ENCODE results near the gene DACH1.

DNA sequence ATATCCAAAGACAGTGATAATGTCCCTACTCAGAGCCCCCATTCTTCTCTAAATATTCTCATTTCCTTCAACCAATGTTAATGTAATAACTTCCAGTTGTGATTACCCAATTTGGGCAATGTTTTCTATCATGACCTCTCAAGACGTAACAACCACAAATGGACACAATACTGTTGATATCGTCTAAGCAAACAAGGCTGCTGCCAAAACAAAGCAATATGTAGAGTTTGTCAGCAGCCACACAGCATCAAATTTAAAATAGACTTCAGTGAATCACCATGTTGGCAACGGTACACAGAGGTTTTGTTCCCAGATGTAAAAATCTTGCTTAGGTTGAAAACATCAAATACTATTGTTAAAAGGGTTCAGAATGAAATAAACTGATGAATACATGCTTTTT is 205.1 kb downstream of the DACH1 start:
- TF ChIP-seq EZH2 (IDR thresholded peaks at IDR 0.05; ENCODE audit: insufficient read depth, low read length) = no peak
- TF ChIP-seq, protein P1, sequence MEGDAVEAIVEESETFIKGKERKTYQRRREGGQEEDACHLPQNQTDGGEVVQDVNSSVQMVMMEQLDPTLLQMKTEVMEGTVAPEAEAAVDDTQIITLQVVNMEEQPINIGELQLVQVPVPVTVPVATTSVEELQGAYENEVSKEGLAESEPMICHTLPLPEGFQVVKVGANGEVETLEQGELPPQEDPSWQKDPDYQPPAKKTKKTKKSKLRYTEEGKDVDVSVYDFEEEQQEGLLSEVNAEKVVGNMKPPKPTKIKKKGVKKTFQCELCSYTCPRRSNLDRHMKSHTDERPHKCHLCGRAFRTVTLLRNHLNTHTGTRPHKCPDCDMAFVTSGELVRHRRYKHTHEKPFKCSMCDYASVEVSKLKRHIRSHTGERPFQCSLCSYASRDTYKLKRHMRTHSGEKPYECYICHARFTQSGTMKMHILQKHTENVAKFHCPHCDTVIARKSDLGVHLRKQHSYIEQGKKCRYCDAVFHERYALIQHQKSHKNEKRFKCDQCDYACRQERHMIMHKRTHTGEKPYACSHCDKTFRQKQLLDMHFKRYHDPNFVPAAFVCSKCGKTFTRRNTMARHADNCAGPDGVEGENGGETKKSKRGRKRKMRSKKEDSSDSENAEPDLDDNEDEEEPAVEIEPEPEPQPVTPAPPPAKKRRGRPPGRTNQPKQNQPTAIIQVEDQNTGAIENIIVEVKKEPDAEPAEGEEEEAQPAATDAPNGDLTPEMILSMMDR (IDR thresholded peaks at IDR 0.05; ENCODE audit: insufficient read depth, low read depth, low read length) = no peak
